NCI-H1930 (cell line): Measurements from ENCODE around the gene AFP.
"Not testable (repeated sequence)": the region's sequence is repeated elsewhere in the genome, so short reads cannot be mapped to it uniquely, and the experiment has no call there.

Experiments
- DNase-seq, 2 experiments: peaks; one replicate each; lab custom pipeline; 2025; lab: John Stamatoyannopoulos, UW

AFP gene

DNA sequence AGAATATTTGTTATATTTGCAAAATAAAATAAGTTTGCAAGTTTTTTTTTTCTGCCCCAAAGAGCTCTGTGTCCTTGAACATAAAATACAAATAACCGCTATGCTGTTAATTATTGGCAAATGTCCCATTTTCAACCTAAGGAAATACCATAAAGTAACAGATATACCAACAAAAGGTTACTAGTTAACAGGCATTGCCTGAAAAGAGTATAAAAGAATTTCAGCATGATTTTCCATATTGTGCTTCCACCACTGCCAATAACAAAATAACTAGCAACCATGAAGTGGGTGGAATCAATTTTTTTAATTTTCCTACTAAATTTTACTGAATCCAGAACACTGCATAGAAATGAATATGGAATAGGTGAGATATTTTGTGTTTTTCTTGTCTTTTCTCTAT is at the start of gene AFP:
Gene AFP (plus strand): TSS at position 238 of the 400 bp plus-strand sequence. CDS start 42 bp downstream, at position 280.
- DNase-seq = no peak

DNA sequence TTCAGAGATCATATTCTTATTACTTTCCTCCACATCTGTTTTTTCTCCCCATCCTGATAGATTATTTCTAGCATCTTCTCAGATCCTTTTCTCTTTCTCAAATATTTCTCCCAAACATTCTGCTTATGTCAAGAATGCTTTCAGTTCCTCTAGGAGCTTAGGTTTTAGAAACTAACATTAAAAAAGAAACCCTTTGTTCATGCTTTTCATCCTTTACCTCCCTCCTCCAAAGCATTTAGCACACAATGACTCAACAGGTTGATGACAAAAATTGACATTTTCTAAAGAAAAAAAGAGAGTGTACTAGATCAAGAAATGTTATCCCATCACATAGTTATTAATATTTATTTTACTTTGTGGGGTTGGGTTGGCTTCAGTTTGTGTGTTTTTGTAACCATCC is 48.5 kb upstream of the AFP start:
- no peak for DNase-seq

DNA sequence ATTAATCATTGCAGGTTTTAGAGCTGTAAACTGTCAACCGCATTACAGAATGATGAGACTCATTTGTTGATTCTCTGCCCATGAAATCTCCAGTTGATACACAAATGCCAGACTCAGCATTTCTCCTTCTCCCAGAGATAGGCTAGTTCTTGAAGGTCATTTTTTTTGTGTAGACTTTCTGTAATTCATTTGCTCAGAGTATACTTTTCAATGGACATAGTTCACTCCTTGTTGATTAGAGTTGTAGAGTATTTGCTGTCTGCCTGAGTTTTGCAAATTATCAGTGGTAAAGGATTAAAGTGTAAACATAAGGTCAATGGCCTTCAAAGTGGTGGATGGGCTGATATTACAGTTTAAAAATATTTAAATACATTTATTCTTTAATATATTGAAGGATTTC is 47.1 kb upstream of the AFP start:
- DNase-seq = no peak

DNA sequence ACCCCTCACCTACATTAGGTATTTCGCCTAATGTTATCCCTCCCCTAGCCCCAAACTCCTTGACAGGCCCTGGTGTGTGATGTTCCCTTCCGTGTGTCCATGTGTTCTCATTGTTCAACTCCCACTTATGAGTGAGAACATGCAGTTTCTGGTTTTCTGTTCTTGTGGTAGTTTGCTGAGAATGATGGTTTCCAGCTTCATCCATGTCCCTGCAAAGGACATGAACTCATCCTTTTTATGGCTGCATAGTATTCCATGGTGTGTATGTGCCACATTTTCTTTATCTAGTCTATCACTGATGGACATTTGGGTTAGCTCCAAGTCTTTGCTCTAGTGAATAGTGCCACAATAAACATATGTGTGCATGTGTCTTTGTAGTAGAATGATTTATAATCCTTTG is 46.4 kb upstream of the AFP start:
- DNase-seq = not testable (repeated sequence)

DNA sequence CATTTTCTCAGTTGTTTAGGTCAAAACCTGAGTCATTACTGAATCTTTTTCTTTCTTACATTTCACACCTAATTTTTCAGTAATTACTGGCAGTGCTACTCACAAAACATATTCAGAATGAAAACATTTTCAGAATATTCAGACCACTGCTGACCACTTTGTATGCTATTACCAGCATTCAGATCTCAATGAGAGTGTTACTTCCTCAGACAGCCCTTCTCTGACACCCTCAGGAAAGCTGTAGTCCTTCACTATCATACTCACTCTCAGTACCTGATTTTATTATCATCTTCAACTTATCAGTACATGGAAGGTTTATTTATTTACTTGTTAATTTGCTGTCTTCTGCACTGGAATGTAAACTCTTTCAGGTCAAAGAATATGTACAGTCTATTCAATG is 44.2 kb upstream of the AFP start:
- no peak for DNase-seq

- no peak for DNase-seq
Observed at GRCh38 chr4:73392936-73393335, 43.1 kb upstream of the AFP start.

DNA sequence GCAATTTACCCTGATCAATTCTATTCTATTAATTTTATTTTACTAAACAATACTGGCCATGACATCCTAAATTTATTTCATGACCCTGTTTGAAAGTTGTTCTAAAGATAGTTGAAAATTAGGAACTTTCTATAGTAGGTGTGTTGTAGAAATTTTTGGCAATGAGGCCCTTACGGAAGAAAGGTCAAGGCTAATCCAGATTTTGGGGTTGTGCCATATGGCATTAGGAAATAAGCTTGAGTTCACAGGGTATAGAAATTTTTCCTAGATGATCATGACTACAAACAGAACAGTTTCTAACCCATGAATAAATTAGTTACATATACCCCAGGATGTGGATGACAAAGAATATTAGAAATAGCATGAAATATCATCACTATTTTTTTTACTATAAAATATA is 39.7 kb upstream of the AFP start:
- DNase-seq = no peak

GRCh38 chr4:73396993-73397972 is 38.7 kb upstream of the AFP start:
- DNase-seq = no peak

- DNase-seq = no peak
Observed at GRCh38 chr4:73401412-73401811, 34.6 kb upstream of the AFP start.

GRCh38 chr4:73404042-73404441 is 32.0 kb upstream of the AFP start, which contains the start of gene ALB:
Gene ALB (plus strand): TSS chr4:73404287. CDS start chr4:73404328, 41 bp downstream.
- DNase-seq = no peak

DNA sequence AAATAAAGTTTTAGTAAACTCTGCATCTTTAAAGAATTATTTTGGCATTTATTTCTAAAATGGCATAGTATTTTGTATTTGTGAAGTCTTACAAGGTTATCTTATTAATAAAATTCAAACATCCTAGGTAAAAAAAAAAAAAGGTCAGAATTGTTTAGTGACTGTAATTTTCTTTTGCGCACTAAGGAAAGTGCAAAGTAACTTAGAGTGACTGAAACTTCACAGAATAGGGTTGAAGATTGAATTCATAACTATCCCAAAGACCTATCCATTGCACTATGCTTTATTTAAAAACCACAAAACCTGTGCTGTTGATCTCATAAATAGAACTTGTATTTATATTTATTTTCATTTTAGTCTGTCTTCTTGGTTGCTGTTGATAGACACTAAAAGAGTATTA is 31.6 kb upstream of the AFP start:
- no peak for DNase-seq

DNA sequence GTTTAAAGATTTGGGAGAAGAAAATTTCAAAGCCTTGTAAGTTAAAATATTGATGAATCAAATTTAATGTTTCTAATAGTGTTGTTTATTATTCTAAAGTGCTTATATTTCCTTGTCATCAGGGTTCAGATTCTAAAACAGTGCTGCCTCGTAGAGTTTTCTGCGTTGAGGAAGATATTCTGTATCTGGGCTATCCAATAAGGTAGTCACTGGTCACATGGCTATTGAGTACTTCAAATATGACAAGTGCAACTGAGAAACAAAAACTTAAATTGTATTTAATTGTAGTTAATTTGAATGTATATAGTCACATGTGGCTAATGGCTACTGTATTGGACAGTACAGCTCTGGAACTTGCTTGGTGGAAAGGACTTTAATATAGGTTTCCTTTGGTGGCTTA is 30.9 kb upstream of the AFP start:
- DNase-seq = no peak

DNA sequence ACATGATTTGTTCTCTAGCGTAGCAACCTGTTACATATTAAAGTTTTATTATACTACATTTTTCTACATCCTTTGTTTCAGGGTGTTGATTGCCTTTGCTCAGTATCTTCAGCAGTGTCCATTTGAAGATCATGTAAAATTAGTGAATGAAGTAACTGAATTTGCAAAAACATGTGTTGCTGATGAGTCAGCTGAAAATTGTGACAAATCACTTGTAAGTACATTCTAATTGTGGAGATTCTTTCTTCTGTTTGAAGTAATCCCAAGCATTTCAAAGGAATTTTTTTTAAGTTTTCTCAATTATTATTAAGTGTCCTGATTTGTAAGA is 29.5 kb upstream of the AFP start:
- no peak for DNase-seq

GRCh38 chr4:73407227-73407673 is 28.8 kb upstream of the AFP start:
- no peak for DNase-seq

- no peak for DNase-seq
Observed at GRCh38 chr4:73408181-73408867, 27.7 kb upstream of the AFP start.

DNA sequence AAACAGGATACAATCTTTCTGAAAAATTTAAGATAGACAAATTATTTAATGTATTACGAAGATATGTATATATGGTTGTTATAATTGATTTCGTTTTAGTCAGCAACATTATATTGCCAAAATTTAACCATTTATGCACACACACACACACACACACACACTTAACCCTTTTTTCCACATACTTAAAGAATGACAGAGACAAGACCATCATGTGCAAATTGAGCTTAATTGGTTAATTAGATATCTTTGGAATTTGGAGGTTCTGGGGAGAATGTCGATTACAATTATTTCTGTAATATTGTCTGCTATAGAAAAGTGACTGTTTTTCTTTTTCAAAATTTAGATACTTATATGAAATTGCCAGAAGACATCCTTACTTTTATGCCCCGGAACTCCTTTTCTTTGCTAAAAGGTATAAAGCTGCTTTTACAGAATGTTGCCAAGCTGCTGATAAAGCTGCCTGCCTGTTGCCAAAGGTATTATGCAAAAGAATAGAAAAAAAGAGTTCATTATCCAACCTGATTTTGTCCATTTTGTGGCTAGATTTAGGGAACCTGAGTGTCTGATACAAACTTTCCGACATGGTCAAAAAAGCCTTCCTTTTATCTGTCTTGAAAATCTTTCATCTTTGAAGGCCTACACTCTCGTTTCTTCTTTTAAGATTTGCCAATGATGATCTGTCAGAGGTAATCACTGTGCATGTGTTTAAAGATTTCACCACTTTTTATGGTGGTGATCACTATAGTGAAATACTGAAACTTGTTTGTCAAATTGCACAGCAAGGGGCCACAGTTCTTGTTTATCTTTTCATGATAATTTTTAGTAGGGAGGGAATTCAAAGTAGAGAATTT is 26.8 kb upstream of the AFP start:
- DNase-seq = no peak

DNA sequence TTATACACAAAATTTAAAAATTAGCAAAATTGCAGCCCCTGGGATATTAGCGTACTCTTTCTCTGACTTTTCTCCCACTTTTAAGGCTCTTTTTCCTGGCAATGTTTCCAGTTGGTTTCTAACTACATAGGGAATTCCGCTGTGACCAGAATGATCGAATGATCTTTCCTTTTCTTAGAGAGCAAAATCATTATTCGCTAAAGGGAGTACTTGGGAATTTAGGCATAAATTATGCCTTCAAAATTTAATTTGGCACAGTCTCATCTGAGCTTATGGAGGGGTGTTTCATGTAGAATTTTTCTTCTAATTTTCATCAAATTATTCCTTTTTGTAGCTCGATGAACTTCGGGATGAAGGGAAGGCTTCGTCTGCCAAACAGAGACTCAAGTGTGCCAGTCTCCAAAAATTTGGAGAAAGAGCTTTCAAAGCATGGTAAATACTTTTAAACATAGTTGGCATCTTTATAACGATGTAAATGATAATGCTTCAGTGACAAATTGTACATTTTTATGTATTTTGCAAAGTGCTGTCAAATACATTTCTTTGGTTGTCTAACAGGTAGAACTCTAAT is 26.0 kb upstream of the AFP start:
- no peak for DNase-seq

- no peak for DNase-seq
Observed at GRCh38 chr4:73410916-73411730, 24.9 kb upstream of the AFP start.

DNA sequence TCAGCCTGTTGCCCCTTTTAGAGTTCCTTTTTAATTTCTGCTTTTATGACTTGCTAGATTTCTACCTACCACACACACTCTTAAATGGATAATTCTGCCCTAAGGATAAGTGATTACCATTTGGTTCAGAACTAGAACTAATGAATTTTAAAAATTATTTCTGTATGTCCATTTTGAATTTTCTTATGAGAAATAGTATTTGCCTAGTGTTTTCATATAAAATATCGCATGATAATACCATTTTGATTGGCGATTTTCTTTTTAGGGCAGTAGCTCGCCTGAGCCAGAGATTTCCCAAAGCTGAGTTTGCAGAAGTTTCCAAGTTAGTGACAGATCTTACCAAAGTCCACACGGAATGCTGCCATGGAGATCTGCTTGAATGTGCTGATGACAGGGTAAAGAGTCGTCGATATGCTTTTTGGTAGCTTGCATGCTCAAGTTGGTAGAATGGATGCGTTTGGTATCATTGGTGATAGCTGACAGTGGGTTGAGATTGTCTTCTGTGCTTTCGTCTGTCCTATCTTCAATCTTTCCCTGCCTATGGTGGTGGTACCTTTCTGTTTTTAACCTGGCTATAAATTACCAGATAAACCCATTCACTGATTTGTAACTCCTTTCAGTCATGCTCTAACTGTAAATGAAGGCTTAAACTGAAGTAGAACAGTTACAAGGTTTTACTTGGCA is 24.1 kb upstream of the AFP start:
- no peak for DNase-seq

DNA sequence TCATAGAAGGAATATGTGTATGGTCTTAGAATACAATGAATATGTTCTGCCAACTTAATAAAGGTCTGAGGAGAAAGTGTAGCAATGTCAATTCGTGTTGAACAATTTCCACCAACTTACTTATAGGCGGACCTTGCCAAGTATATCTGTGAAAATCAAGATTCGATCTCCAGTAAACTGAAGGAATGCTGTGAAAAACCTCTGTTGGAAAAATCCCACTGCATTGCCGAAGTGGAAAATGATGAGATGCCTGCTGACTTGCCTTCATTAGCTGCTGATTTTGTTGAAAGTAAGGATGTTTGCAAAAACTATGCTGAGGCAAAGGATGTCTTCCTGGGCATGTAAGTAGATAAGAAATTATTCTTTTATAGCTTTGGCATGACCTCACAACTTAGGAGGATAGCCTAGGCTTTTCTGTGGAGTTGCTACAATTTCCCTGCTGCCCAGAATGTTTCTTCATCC is 22.7 kb upstream of the AFP start:
- no peak for DNase-seq
